K562 (cell line): ENCODE measurements around the gene CLEC3B. TPM values are rescaled to one million over a fixed set of nuclear protein-coding genes. Genes with fewer than 3 reads are reported as not detected.

Source experiments
- ATAC-seq: fragments of 200-7000 bp; cut with Tn5 transposase; 3 replicates; pipeline ENCODE4 v1.9.1; 2020; ENCODE audit warnings: moderate library complexity
- BruUV-seq: library from RNA; stranded (reverse); fragments of 400-500 nt; replicated peaks from 2 replicates; lab custom pipeline; 2021; lab: Mats Ljungman, UMichigan
- CTCF ChIA-PET: fragments of 300-600 bp; formaldehyde crosslinking; extraction: SDS; loops from one replicate; lab custom pipeline; 2021; ENCODE audit warnings: low intra/inter-chr PET ratio; lab: Yijun Ruan, JAX
- POLR2A ChIA-PET: fragments of 300-600, 350-650 bp; sonication (Branson Sonifier 250); formaldehyde crosslinking; extraction: SDS; loops from one replicate; lab custom pipeline; 2021; ENCODE audit warnings: antibody characterized with exemption, inconsistent platforms; lab: Yijun Ruan, JAX
- DNase-seq, 4 experiments: peaks; one replicate each; pipeline versions ENCODE4 v3.0.0 to v3.0.0-alpha.2; 2011 to 2018; ENCODE audit warnings: low spot score in 3 of 4, mixed read lengths in 3 of 4; ENCODE audit errors: extremely low read depth in 1 of 4
- FAIRE-seq: peaks from 2 replicates; lab custom pipeline; 2011; peaks lifted over from hg19 to GRCh38; lab: Jason Lieb, UNC
- H2AFZ ChIP-seq: 2 replicates; pipeline ENCODE4 v1.6.0; 2011; ENCODE audit warnings: low read depth, low read length, control low read depth, inconsistent platforms
- H3K27ac ChIP-seq: fragments of 200-600 bp; 3 replicates; pipeline ENCODE4 v1.8.0; 2011; ENCODE audit warnings: low read depth, mild to moderate bottlenecking, control low read depth, inconsistent platforms, low read length, moderate library complexity, mixed read lengths; ENCODE audit errors: extremely low read depth
- H3K27me3 ChIP-seq, 2 experiments: fragments of 300-600 bp in 1 of 2; 2 replicates in 1 of 2; 3 replicates in 1 of 2; pipeline versions ENCODE4 v1.6.0 to v1.8.0; 2011; ENCODE audit warnings: inconsistent platforms in 2 of 2, low read length in 2 of 2, mild to moderate bottlenecking in 1 of 2, mixed read lengths in 1 of 2, moderate library complexity in 1 of 2; ENCODE audit not compliant: control insufficient read depth in 2 of 2, insufficient read depth in 2 of 2
- H3K36me3 ChIP-seq: fragments of 300-600 bp; 3 replicates; pipeline ENCODE4 v1.8.0; 2011; ENCODE audit warnings: mild to moderate bottlenecking, low read length, inconsistent platforms; ENCODE audit not compliant: control insufficient read depth, insufficient read depth
- H3K4me1 ChIP-seq, 2 experiments: fragments of 200-600 bp in 1 of 2; replicated peaks in 1 of 2; 2 replicates in 1 of 2; 3 replicates in 1 of 2; pipeline versions ENCODE4 v1.5.1 to v1.8.0; 2011; ENCODE audit warnings: inconsistent platforms in 2 of 2, low read length in 2 of 2, mild to moderate bottlenecking in 1 of 2, mixed read lengths in 1 of 2, moderate library complexity in 1 of 2; ENCODE audit not compliant: control insufficient read depth in 2 of 2, insufficient read depth in 2 of 2
- H3K4me2 ChIP-seq: 2 replicates; pipeline ENCODE4 v1.6.1; 2011; ENCODE audit warnings: low read length, control low read depth, inconsistent platforms, mixed read lengths; ENCODE audit not compliant: insufficient read depth
- H3K4me3 ChIP-seq: fragments of 200-600 bp; sonication (generic), shearing (Covaris generic); 2 replicates; pipeline ENCODE4 v1.5.1; 2016; ENCODE audit warnings: control low read depth, inconsistent platforms
- H3K79me2 ChIP-seq: fragments of 200-600 bp; 3 replicates; pipeline ENCODE4 v1.8.0; 2011; ENCODE audit warnings: low read length, inconsistent platforms; ENCODE audit not compliant: control insufficient read depth, insufficient read depth
- H3K9ac ChIP-seq, 2 experiments: 2 replicates each; pipeline versions ENCODE4 v1.6.0 to v1.6.1; 2011; ENCODE audit warnings: low read depth in 2 of 2, low read length in 2 of 2, control low read depth in 1 of 2, inconsistent platforms in 1 of 2, mild to moderate bottlenecking in 1 of 2, mixed read lengths in 1 of 2; ENCODE audit not compliant: insufficient read depth in 1 of 2
- H3K9me1 ChIP-seq: one replicate; pipeline ENCODE4 v1.6.0; 2011; ENCODE audit warnings: inconsistent platforms, mild to moderate bottlenecking, low read length, moderate library complexity; ENCODE audit not compliant: control insufficient read depth, insufficient read depth
- H3K9me3 ChIP-seq: replicated peaks from 2 replicates; pipeline ENCODE4 v1.5.1; 2011; ENCODE audit warnings: low read depth, low read length, inconsistent platforms; ENCODE audit not compliant: control insufficient read depth, insufficient read depth
- H4K20me1 ChIP-seq: replicated peaks from 2 replicates; pipeline ENCODE4 v1.6.1; 2011; ENCODE audit warnings: low read length, inconsistent platforms, mixed read lengths; ENCODE audit not compliant: control insufficient read depth, insufficient read depth
- ATF2 ChIP-seq: sonication (generic); formaldehyde crosslinking; IDR thresholded peaks from 2 replicates; pipeline ENCODE4 v1.8.1; 2022; ENCODE audit warnings: missing genetic modification reagents
- CREB1 ChIP-seq, 2 experiments: sonication (generic) in 1 of 2; formaldehyde crosslinking in 1 of 2; IDR thresholded peaks; 2 replicates each; pipeline versions ENCODE4 v1.6.1 to v1.8.0; 2012 to 2022; ENCODE audit warnings: inconsistent platforms in 1 of 2, mild to moderate bottlenecking in 1 of 2, missing genetic modification reagents in 1 of 2, moderate library complexity in 1 of 2
- FOXJ2 ChIP-seq: fragments of 200-800 bp; sonication (Bioruptor generic); IDR thresholded peaks from 2 replicates; pipeline ENCODE4 v1.6.1; 2016; ENCODE audit warnings: missing genetic modification characterization, missing compliant biosample characterization
- FOXM1 ChIP-seq, 2 experiments: fragments of 450-650 bp in 1 of 2; sonication (generic) in 1 of 2; formaldehyde crosslinking in 1 of 2; IDR thresholded peaks; 2 replicates each; pipeline versions ENCODE4 v1.6.1 to v1.9.0; 2017 to 2022; ENCODE audit warnings: low read depth in 2 of 2, mild to moderate bottlenecking in 2 of 2, missing genetic modification reagents in 1 of 2, moderate library complexity in 1 of 2
- HNRNPLL ChIP-seq: fragments of 200-400 bp; formaldehyde crosslinking; IDR thresholded peaks from 2 replicates; pipeline ENCODE4 v1.6.1; 2017; ENCODE audit warnings: low read length, low read depth, mild to moderate bottlenecking; ENCODE audit not compliant: poor library complexity, severe bottlenecking
- JUND ChIP-seq, 2 experiments: IDR thresholded peaks; 2 replicates in 1 of 2; 3 replicates in 1 of 2; pipeline ENCODE4 v1.6.1; 2011; ENCODE audit warnings: borderline replicate concordance in 2 of 2, low read depth in 2 of 2, low read length in 2 of 2, improper control_type of control experiment in 1 of 2, missing biosample characterization in 1 of 2, missing genetic modification characterization in 1 of 2, missing genetic modification reagents in 1 of 2
- KAT7 ChIP-seq: sonication (generic); formaldehyde crosslinking; IDR thresholded peaks from 2 replicates; pipeline ENCODE4 v1.8.0; 2022; ENCODE audit warnings: missing genetic modification reagents, mild to moderate bottlenecking, borderline replicate concordance
- MAFF ChIP-seq: IDR thresholded peaks from 2 replicates; pipeline ENCODE4 v1.6.1; 2012; ENCODE audit warnings: low read length, improper control_type of control experiment
- MECOM ChIP-seq: fragments of 250-450 bp; sonication (Bioruptor Pico); IDR thresholded peaks from 2 replicates; pipeline ENCODE4 v1.8.0; 2022; ENCODE audit warnings: inconsistent platforms
- PKNOX1 ChIP-seq: fragments of 450-650 bp; IDR thresholded peaks from 2 replicates; pipeline ENCODE4 v1.6.1; 2016
- POLR2AphosphoS2 ChIP-seq: IDR thresholded peaks from 2 replicates; pipeline ENCODE4 v1.6.1; 2012; ENCODE audit warnings: low read length, improper control_type of control experiment
- PRMT5 ChIP-seq: sonication (generic); formaldehyde crosslinking; IDR thresholded peaks from 2 replicates; pipeline ENCODE4 v1.5.0; 2020; ENCODE audit warnings: missing genetic modification reagents
- TAF1 ChIP-seq: IDR thresholded peaks from 2 replicates; pipeline ENCODE4 v1.6.1; 2011; ENCODE audit warnings: mild to moderate bottlenecking, low read length, moderate library complexity; ENCODE audit not compliant: insufficient read depth, control insufficient read depth, severe bottlenecking; ENCODE audit errors: extremely low read depth
- TAF9B ChIP-seq: fragments of 450-650 bp; IDR thresholded peaks from 2 replicates; pipeline ENCODE4 v1.6.1; 2018; ENCODE audit warnings: mild to moderate bottlenecking; ENCODE audit not compliant: partially characterized antibody
- TCF7L2 ChIP-seq: fragments of 150-350 bp; IDR thresholded peaks from 2 replicates; pipeline ENCODE4 v1.6.1; 2016; ENCODE audit warnings: low read depth, mild to moderate bottlenecking, low read length, moderate library complexity
- U2AF1 ChIP-seq: fragments of 200-400 bp; formaldehyde crosslinking; optimal IDR thresholded peaks from 2 replicates; pipeline ENCODE3; 2017; ENCODE audit warnings: mild to moderate bottlenecking, low read depth, low read length, moderate library complexity
- XRCC3 ChIP-seq: fragments of 450-650 bp; IDR thresholded peaks from 2 replicates; pipeline ENCODE4 v1.6.1; 2017; ENCODE audit warnings: mild to moderate bottlenecking, moderate library complexity
- WGBS: fragments of 100-300 bp; shearing (Covaris generic); methylation state at CpG from one replicate; pipeline ENCODE4 v1.1.6; 2016; ENCODE audit warnings: low coverage, mixed read lengths; ENCODE audit not compliant: insufficient coverage; ENCODE audit errors: missing lambda C conversion rate; 5-methylcytosine and 5-hydroxymethylcytosine counted together
- in situ Hi-C: fragments of 300-500 bp; cut with MboI; formaldehyde crosslinking; loops from 4 replicates; pipeline ENCODE4 v1.15.0; 2018; ENCODE audit warnings: inconsistent platforms, mixed read lengths
- intact Hi-C: fragments of 100-400 bp; cut with micrococcal nuclease; formaldehyde crosslinking; loops from 2 replicates; pipeline ENCODE4 v1.14.2; 2022
- polyA plus RNA-seq, 8 experiments: library from polyadenylated mRNA; depleted of rRNA in 4 of 8; stranded (reverse) in 5 of 8; unstranded in 3 of 8; fragments of >200 nt; fragmentation: Nextera tagmentation in 2 of 8; fragmentation: Illumina TruSeq in 1 of 8; extraction: Ambion mirVana in 2 of 8; extraction: Trizol in 1 of 8; gene quantifications; 2 replicates each; pipeline versions ENCODE4 v1.2.1 to v1.2.3, GENCODE V29; 2011 to 2014; ENCODE audit warnings: inconsistent platforms in 1 of 8, missing spikeins in 1 of 8
- total RNA-seq, 7 experiments: library from RNA; depleted of rRNA in 6 of 7; stranded (reverse); fragments of >200 nt in 6 of 7; fragmentation: Illumina TruSeq in 2 of 7; extraction: Trizol in 2 of 7; gene quantifications; 2 replicates each; pipeline versions ENCODE4 v1.2.1 to v1.2.3, GENCODE V29; 2011 to 2021; ENCODE audit warnings: low replicate concordance in 1 of 7

The CLEC3B gene
- total and polyA plus RNA-seq, 9 of the 15 experiments (the other 6 are each of a cell fraction or from before 2014, with no cell fraction given) = not detected

GRCh38 chr3:45043728-45044299, 17.7 kb downstream of the CLEC3B start:
- no TSS peak for BruUV-seq
- DNase-seq (peak; percentile 47 to 82 (median 68)), FAIRE-seq (peak; percentile 85), ATAC-seq (peak; percentile 64)
- no peaks in the 10 kb centered on the region for H3K9me1 ChIP-seq
- H3K27ac ChIP-seq = peak overlapping the region; percentile 12; the same call in 1 of the 3 replicates
- H3K27me3 ChIP-seq = no peaks in the 10 kb centered on the region
- H3K4me2 ChIP-seq = no peak overlapping the region
- in situ Hi-C loops = loop anchor here (5.0 to 25.0 kb wide), 2 partner anchors 173 to 1368 kb away; partner anchors contain the start of genes CCR5AS and CCRL2
- no peaks in the 10 kb centered on the region for H3K9me3 ChIP-seq
- peaks cover 8 to 45% of the 10 kb centered on the region in 2 experiments; a peak in 4 of 5 replicates for H3K4me1 ChIP-seq
- 18% methylated on average over 2 of the region's 2 CpGs for WGBS
- no peaks in the 10 kb centered on the region for H4K20me1 ChIP-seq
- peak overlapping the region in 1 of 2 experiments; percentile 3; a peak in 2 of 4 replicates for H3K9ac ChIP-seq
- CTCF ChIA-PET = interaction anchor here (1.0 to 1.4 kb wide), 2 partner anchors 128 to 167 kb away, joined by 3 to 5 read pairs; no protein-coding TSS in a partner anchor
- H3K36me3 ChIP-seq = no peaks in the 10 kb centered on the region
- no peaks in the 10 kb centered on the region for H3K79me2 ChIP-seq
- POLR2A ChIA-PET = interaction anchor here (0.7 to 3.7 kb wide), 8 partner anchors 10 to 339 kb away, joined by 3 to 32 read pairs (median 4); no protein-coding TSS in a partner anchor
- peak overlapping the region; percentile 42 for H2AFZ ChIP-seq
- H3K4me3 ChIP-seq = no peak overlapping the region
- intact Hi-C loops = loop anchor here (1.0 kb wide), 1 partner anchor 48 kb away; no protein-coding TSS in a partner anchor
- TF ChIP-seq FOXM1 (IDR thresholded peaks at IDR 0.05; ENCODE audit: low read depth) (no peak), FOXM1 (CRISPR knock-in tag; IDR thresholded peaks at IDR 0.05; ENCODE audit: low read depth) (no peak), MECOM (CRISPR knock-in tag) (no peak), CREB1 (IDR thresholded peaks at IDR 0.05) (no peak), CREB1 (CRISPR knock-in tag; IDR thresholded peaks at IDR 0.05) (no peak), TCF7L2 (no peak), KAT7 (CRISPR knock-in tag) (no peak), PKNOX1 (no peak), HNRNPLL (no peak), FOXJ2 (tag) (no peak), U2AF1 (no peak), POLR2AphosphoS2 (no peak), TAF1 (no peak), ATF2 (no peak), TAF9B (no peak), XRCC3 (no peak), PRMT5 (CRISPR knock-in tag) (no peak), MAFF (peak; percentile 83), JUND (IDR thresholded peaks at IDR 0.05; ENCODE audit: borderline replicate concordance, low read depth, low read length) (peak; percentile 99), JUND (tag; IDR thresholded peaks at IDR 0.05; ENCODE audit: borderline replicate concordance, low read depth, low read length) (peak; percentile 100)
